ENCODE measurements around the gene PLAC9. TPM values are rescaled to one million over a fixed set of nuclear protein-coding genes. Genes with fewer than 3 reads are reported as not detected.

PLAC9 gene
- total RNA-seq, 1 experiment from 2014 or later, result 7.3 TPM

- no peak for ATAC-seq
- no peaks in the 10 kb centered on the region for H3K27me3 Mint-ChIP-seq (ENCODE audit: low read depth)
- H3K4me3 Mint-ChIP-seq, result no peak overlapping the region
These were observed 34.3 kb downstream of the PLAC9 start for GRCh38 chr10:80166581-80167470.

GRCh38 chr10:80167471-80168161 is 35.1 kb downstream of the PLAC9 start:
- no peaks in the 10 kb centered on the region for H3K27me3 Mint-ChIP-seq (ENCODE audit: low read depth)
- ATAC-seq (no peak), DNase-seq (ENCODE audit: low spot score) (no peak)
- H3K9me3 Mint-ChIP-seq, result no peaks in the 10 kb centered on the region
- peaks cover 18% of the 10 kb centered on the region for H3K36me3 Mint-ChIP-seq
- no peak for TF ChIP-seq USF1 (CRISPR knock-in tag; IDR thresholded peaks at IDR 0.05)
- TF ChIP-seq AFF4 (CRISPR knock-in tag; IDR thresholded peaks at IDR 0.05; ENCODE audit: borderline replicate concordance), result no peak
- no peak for TF ChIP-seq RORB (CRISPR knock-in tag; IDR thresholded peaks at IDR 0.05)
- TF ChIP-seq NR2C2 (CRISPR knock-in tag; IDR thresholded peaks at IDR 0.05), result no peak
- no peak for TF ChIP-seq ZSCAN18 (CRISPR knock-in tag; IDR thresholded peaks at IDR 0.05)
- no peak for TF ChIP-seq MAX (CRISPR knock-in tag; IDR thresholded peaks at IDR 0.05)
- TF ChIP-seq ZNF396 (CRISPR knock-in tag; IDR thresholded peaks at IDR 0.05; ENCODE audit: borderline replicate concordance), result no peak
- no peak for TF ChIP-seq ZNF263 (CRISPR knock-in tag; IDR thresholded peaks at IDR 0.05; ENCODE audit: low read depth)
- no peak for TF ChIP-seq ZNF317 (CRISPR knock-in tag; IDR thresholded peaks at IDR 0.05; ENCODE audit: borderline replicate concordance, low read depth)
- TF ChIP-seq AR (CRISPR knock-in tag; IDR thresholded peaks at IDR 0.05), result no peak
- no peak for TF ChIP-seq KAT7 (CRISPR knock-in tag; IDR thresholded peaks at IDR 0.05; ENCODE audit: borderline replicate concordance)
- TF ChIP-seq OVOL2 (CRISPR knock-in tag; IDR thresholded peaks at IDR 0.05; ENCODE audit: borderline replicate concordance), result no peak
- H3K4me1 Mint-ChIP-seq, result peaks cover 15% of the 10 kb centered on the region
- ChIA-PET CTCF (interaction anchor here (2.2 to 2.4 kb wide), 2 partner anchors 55 to 93 kb away, joined by 6 to 8 read pairs; no protein-coding TSS in a partner anchor), POLR2A (no interaction called here)
- H3K27ac Mint-ChIP-seq, result no peak overlapping the region
- no peak overlapping the region for H3K4me3 Mint-ChIP-seq

More at GRCh38 chr10:80166581-80167470, 34.3 kb downstream of the PLAC9 start:
- TF ChIP-seq ATF1 (CRISPR knock-in tag; IDR thresholded peaks at IDR 0.05) (no peak), SMAD3 (CRISPR knock-in tag; IDR thresholded peaks at IDR 0.05; ENCODE audit: borderline replicate concordance) (no peak), GTF2I (CRISPR knock-in tag; conservative IDR thresholded peaks at IDR 0.05) (no peak), PRRX2 (CRISPR knock-in tag; IDR thresholded peaks at IDR 0.05) (no peak), MAX (CRISPR knock-in tag; IDR thresholded peaks at IDR 0.05) (no peak), ETV6 (CRISPR knock-in tag; IDR thresholded peaks at IDR 0.05) (no peak), SP1 (CRISPR knock-in tag; conservative IDR thresholded peaks at IDR 0.05) (no peak), NFATC4 (CRISPR knock-in tag; IDR thresholded peaks at IDR 0.05) (no peak), MXD4 (CRISPR knock-in tag; IDR thresholded peaks at IDR 0.05; ENCODE audit: borderline replicate concordance) (no peak), ZNF416 (CRISPR knock-in tag; IDR thresholded peaks at IDR 0.05) (no peak), ELF4 (CRISPR knock-in tag; IDR thresholded peaks at IDR 0.05; ENCODE audit: low read depth) (no peak), CREM (CRISPR knock-in tag; IDR thresholded peaks at IDR 0.05) (no peak), HMGXB4 (CRISPR knock-in tag; IDR thresholded peaks at IDR 0.05) (no peak)
- Mint-ChIP-seq H3K9me3 (no peaks in the 10 kb centered on the region), H3K27ac (no peak overlapping the region), H3K36me3 (peaks cover 21% of the 10 kb centered on the region), H3K4me1 (peaks cover 13% of the 10 kb centered on the region)
- DNase-seq (ENCODE audit: low spot score), result no peak
- ChIA-PET CTCF (interaction anchor here (2.4 kb wide), 1 partner anchor 56 kb away, joined by 6 read pairs; no protein-coding TSS in a partner anchor), POLR2A (no interaction called here)

Data from WTC11 (cell line).